ENCODE measurements around the gene PIGN.

PIGN gene

GRCh38 chr18:62037989-62038778, 148.7 kb downstream of the PIGN start:
- TF ChIP-seq FOXP2 (optimal IDR thresholded peaks at IDR 0.05; ENCODE audit: borderline replicate concordance, extremely low read depth, extremely low read length, insufficient read depth) (no peak), POLR2AphosphoS5 (IDR thresholded peaks at IDR 0.05; ENCODE audit: low read depth, low read length) (no peak), REST (IDR thresholded peaks at IDR 0.05; ENCODE audit: insufficient read depth in 1 of 2, low read depth in 2 of 2, low read length in 2 of 2) (no peak), TAF1 (IDR thresholded peaks at IDR 0.05; ENCODE audit: borderline replicate concordance, insufficient read depth, low read length) (no peak), SIN3A (IDR thresholded peaks at IDR 0.05; ENCODE audit: borderline replicate concordance, insufficient read depth, low read length) (no peak)

DNA sequence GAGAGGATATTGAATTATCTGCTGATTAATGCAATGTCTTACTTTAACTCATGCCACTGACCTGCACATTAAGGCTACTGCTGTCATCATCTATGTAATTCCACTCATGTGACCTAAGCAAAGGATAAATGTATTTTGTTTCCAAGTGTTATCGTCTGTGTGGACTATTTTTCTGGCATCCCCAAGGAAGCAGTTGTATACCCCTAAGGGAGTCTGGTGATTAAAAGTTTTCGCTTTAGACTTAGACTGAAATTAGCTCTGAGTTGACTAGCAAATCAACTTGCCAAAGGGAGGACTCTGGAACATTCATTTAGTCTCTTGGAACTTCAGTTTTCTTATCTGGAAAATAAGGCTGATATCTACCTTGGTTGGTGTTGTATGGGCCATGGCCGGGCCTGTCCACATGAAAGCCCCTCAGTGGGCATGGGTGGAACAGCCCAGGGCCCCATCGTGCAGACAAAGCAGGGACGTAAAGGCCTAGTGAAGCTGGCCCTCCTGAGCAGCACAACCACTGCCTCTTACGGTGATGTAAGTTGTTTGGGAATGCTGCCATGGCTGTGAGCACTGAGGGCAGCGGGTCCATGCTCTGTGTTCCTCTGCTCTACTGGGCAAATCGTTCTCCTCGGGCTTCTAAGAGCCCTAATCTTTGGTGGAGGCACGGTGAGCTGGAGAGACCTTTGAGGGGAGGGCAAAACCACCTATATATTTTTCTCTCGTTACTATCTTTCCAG, 149.7 kb downstream of the PIGN start:
- no peak for TF ChIP-seq POLR2AphosphoS5 (IDR thresholded peaks at IDR 0.05; ENCODE audit: low read depth, low read length)
- TF ChIP-seq SIN3A (IDR thresholded peaks at IDR 0.05; ENCODE audit: borderline replicate concordance, insufficient read depth, low read length), result no peak
- no peak for TF ChIP-seq REST (IDR thresholded peaks at IDR 0.05; ENCODE audit: insufficient read depth in 1 of 2, low read depth in 2 of 2, low read length in 2 of 2)
- TF ChIP-seq TAF1 (IDR thresholded peaks at IDR 0.05; ENCODE audit: borderline replicate concordance, insufficient read depth, low read length), result no peak
- no peak for TF ChIP-seq FOXP2 (optimal IDR thresholded peaks at IDR 0.05; ENCODE audit: borderline replicate concordance, extremely low read depth, extremely low read length, insufficient read depth)

DNA sequence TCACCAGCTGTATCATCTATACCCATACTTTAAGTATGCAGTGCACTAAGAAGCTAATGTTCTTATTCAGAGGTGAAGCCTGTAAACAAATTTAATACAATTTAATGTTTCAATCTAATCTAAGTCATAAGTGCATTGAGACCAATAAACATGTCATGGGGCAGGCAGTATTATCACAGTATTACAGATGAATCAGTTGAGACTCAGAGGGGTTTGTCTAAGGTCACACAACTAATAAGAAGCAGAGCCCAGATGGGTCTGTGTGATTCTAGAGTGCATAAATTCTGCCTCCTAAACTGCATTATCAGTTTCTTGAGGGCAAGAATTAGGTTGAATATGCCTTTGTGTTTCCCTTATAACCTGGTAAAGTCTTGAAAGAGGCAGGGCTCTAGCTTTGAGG, 153.1 kb downstream of the PIGN start:
- TF ChIP-seq TAF1 (IDR thresholded peaks at IDR 0.05; ENCODE audit: borderline replicate concordance, insufficient read depth, low read length) (no peak), REST (IDR thresholded peaks at IDR 0.05; ENCODE audit: insufficient read depth in 1 of 2, low read depth in 2 of 2, low read length in 2 of 2) (no peak), SIN3A (IDR thresholded peaks at IDR 0.05; ENCODE audit: borderline replicate concordance, insufficient read depth, low read length) (no peak), POLR2AphosphoS5 (IDR thresholded peaks at IDR 0.05; ENCODE audit: low read depth, low read length) (no peak), FOXP2 (optimal IDR thresholded peaks at IDR 0.05; ENCODE audit: borderline replicate concordance, extremely low read depth, extremely low read length, insufficient read depth) (no peak)

DNA sequence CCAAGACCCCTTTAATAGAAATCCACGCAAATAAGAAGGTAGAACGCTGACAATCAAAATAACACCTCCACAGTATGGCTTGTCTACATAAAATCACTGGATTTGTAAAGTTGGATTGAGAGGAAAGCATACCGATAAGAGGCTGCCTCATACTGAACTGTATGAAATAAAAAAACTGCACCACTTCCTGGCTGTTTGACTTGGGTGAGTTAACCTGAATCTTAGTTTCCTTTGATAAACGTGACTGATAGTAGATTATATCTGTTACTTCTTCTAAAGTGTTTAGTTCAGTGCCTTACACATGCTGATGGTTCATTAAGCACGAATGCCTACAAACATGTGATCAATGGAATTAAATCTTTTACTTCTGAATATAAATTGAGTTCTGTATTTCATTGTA, 153.6 kb downstream of the PIGN start:
- no peak for TF ChIP-seq POLR2AphosphoS5 (IDR thresholded peaks at IDR 0.05; ENCODE audit: low read depth, low read length)
- no peak for TF ChIP-seq SIN3A (IDR thresholded peaks at IDR 0.05; ENCODE audit: borderline replicate concordance, insufficient read depth, low read length)
- TF ChIP-seq REST (IDR thresholded peaks at IDR 0.05; ENCODE audit: insufficient read depth in 1 of 2, low read depth in 2 of 2, low read length in 2 of 2), result no peak
- TF ChIP-seq TAF1 (IDR thresholded peaks at IDR 0.05; ENCODE audit: borderline replicate concordance, insufficient read depth, low read length), result no peak
- TF ChIP-seq FOXP2 (optimal IDR thresholded peaks at IDR 0.05; ENCODE audit: borderline replicate concordance, extremely low read depth, extremely low read length, insufficient read depth), result no peak

Data from PFSK-1 (cell line).